MM.1S (cell line): ENCODE measurements around the gene AUTS2.

ENCODE experiments used
- EZH2 ChIP-seq: fragments of 300-600 bp; sonication (generic); optimal IDR thresholded peaks from 2 replicates; pipeline ENCODE3; 2017; ENCODE audit warnings: low read depth, mild to moderate bottlenecking, antibody characterized with exemption, low read length, mixed read lengths
- TF ChIP-seq, protein P1 (sequence below): fragments of 300-600 bp; sonication (generic); IDR thresholded peaks from 2 replicates; pipeline ENCODE4 v1.5.1; 2016; ENCODE audit warnings: antibody characterized with exemption, low read length, mixed read lengths

DNA sequence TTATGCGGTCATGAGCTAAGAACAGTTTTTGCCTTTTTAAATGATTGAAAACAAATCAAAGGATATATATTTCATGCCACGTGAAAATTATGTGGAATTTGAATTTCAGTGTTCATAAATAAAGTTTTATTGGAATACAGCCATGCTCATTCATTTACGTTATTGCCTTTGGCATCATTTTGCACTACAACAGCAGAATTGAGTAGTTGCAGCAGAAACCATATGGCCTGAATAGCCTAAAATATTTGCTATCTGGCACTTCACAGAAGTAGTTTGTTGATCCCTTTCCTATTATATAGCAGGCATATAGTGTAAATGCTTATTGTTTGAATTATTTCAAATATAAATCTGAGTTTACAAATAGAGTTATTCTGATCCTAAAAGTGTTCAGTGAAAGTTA is 59.7 kb downstream of the AUTS2 start:
- TF ChIP-seq EZH2 = no peak
- TF ChIP-seq, protein P1, sequence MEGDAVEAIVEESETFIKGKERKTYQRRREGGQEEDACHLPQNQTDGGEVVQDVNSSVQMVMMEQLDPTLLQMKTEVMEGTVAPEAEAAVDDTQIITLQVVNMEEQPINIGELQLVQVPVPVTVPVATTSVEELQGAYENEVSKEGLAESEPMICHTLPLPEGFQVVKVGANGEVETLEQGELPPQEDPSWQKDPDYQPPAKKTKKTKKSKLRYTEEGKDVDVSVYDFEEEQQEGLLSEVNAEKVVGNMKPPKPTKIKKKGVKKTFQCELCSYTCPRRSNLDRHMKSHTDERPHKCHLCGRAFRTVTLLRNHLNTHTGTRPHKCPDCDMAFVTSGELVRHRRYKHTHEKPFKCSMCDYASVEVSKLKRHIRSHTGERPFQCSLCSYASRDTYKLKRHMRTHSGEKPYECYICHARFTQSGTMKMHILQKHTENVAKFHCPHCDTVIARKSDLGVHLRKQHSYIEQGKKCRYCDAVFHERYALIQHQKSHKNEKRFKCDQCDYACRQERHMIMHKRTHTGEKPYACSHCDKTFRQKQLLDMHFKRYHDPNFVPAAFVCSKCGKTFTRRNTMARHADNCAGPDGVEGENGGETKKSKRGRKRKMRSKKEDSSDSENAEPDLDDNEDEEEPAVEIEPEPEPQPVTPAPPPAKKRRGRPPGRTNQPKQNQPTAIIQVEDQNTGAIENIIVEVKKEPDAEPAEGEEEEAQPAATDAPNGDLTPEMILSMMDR = no peak
